Bronchial epithelial cell (primary cell): ENCODE measurements around the gene DBP. TPM values are rescaled to one million over a fixed set of nuclear protein-coding genes. Genes with fewer than 3 reads are reported as not detected.

Experiments
- DNase-seq: peaks from one replicate; pipeline ENCODE4 v3.0.0-alpha.2; 2010; ENCODE audit warnings: low read depth
- FAIRE-seq: peaks from 2 replicates; lab custom pipeline; 2011; peaks lifted over from hg19 to GRCh38; lab: Jason Lieb, UNC
- H3K27me3 ChIP-seq: 2 replicates; pipeline ENCODE4 v1.5.1; 2011; ENCODE audit warnings: low read length; ENCODE audit not compliant: control insufficient read depth, insufficient read depth
- H3K36me3 ChIP-seq: 2 replicates; pipeline ENCODE4 v1.5.1; 2011; ENCODE audit warnings: low read length; ENCODE audit not compliant: control insufficient read depth, insufficient read depth
- H3K4me3 ChIP-seq: 2 replicates; pipeline ENCODE4 v1.5.1; 2011; ENCODE audit warnings: mild to moderate bottlenecking, low read depth, low read length, control low read depth
- CTCF ChIP-seq: IDR thresholded peaks from 2 replicates; pipeline ENCODE4 v1.5.1; 2011; ENCODE audit warnings: mild to moderate bottlenecking, moderate library complexity, low read length, control low read depth, inconsistent platforms; ENCODE audit not compliant: insufficient read depth, severe bottlenecking
- total RNA-seq: library from RNA; depleted of rRNA; stranded (reverse); fragments of >200 nt; gene quantifications from 2 replicates; pipeline ENCODE4 v1.2.1, GENCODE V29; 2014

DBP gene
- total RNA-seq, 1 donor from 2014 or later: 6.6 TPM

- H3K4me3 ChIP-seq: no peak overlapping the region
- peak; percentile 77 for FAIRE-seq
- H3K27me3 ChIP-seq: no peaks in the 10 kb centered on the region
- no peak for DNase-seq
- TF ChIP-seq CTCF: no peak
- H3K36me3 ChIP-seq: no peaks in the 10 kb centered on the region
Observed at GRCh38 chr19:48669903-48670668, 32.9 kb upstream of the DBP start.

- DNase-seq: no peak
- Histone ChIP-seq H3K27me3 (no peaks in the 10 kb centered on the region), H3K4me3 (no peak overlapping the region), H3K36me3 (no peaks in the 10 kb centered on the region)
- FAIRE-seq: no peak
- TF ChIP-seq CTCF: no peak
Observed at GRCh38 chr19:48668761-48669160, 31.6 kb upstream of the DBP start.

GRCh38 chr19:48668332-48668731 lies 31.2 kb upstream of the DBP start:
- no peaks in the 10 kb centered on the region for H3K27me3 ChIP-seq
- no peaks in the 10 kb centered on the region for H3K36me3 ChIP-seq
- no peak for TF ChIP-seq CTCF
- no peak for FAIRE-seq
- no peak overlapping the region for H3K4me3 ChIP-seq
- no peak for DNase-seq

GRCh38 chr19:48665786-48666185 lies 28.6 kb upstream of the DBP start:
- H3K36me3 ChIP-seq: no peaks in the 10 kb centered on the region
- no peaks in the 10 kb centered on the region for H3K27me3 ChIP-seq
- no peak for TF ChIP-seq CTCF
- no peak for FAIRE-seq
- DNase-seq: no peak
- no peak overlapping the region for H3K4me3 ChIP-seq

GRCh38 chr19:48664476-48664875 lies 27.3 kb upstream of the DBP start:
- DNase-seq: no peak
- no peak overlapping the region for H3K4me3 ChIP-seq
- no peaks in the 10 kb centered on the region for H3K27me3 ChIP-seq
- no peak for TF ChIP-seq CTCF
- no peaks in the 10 kb centered on the region for H3K36me3 ChIP-seq
- FAIRE-seq: no peak

GRCh38 chr19:48663667-48664066 lies 26.5 kb upstream of the DBP start:
- FAIRE-seq (no peak), DNase-seq (no peak)
- Histone ChIP-seq H3K4me3 (no peak overlapping the region), H3K27me3 (no peaks in the 10 kb centered on the region), H3K36me3 (no peaks in the 10 kb centered on the region)
- no peak for TF ChIP-seq CTCF
